ENCODE measurements around the gene FANCD2.

The FANCD2 gene

GRCh38 chr3:10026084-10026890 lies at the start of gene FANCD2:
TSS of gene FANCD2 (plus strand) at chr3:10026437. CDS start at chr3:10028658, 2,221 bp downstream.
- H3K4me3 Mint-ChIP-seq = peak within 1 kb of the TSS; percentile 98
- CTCF ChIA-PET = interaction anchor here (0.8 to 1.0 kb wide), 2 partner anchors 10 to 96 kb away, joined by 3 to 5 read pairs; no protein-coding TSS in a partner anchor
- peaks cover 31% of the 10 kb centered on the region for H3K4me1 Mint-ChIP-seq
- H3K27me3 Mint-ChIP-seq = no peaks in the 10 kb centered on the region
- no peaks in the 10 kb centered on the region for H3K9me3 Mint-ChIP-seq
- H3K27ac Mint-ChIP-seq = peak within 1 kb of the TSS; percentile 97
- DNase-seq = peak; percentile 93
- peaks cover 31% of the 10 kb centered on the region for H3K36me3 Mint-ChIP-seq

GRCh38 chr3:9976721-9977709 lies 49.2 kb upstream of the FANCD2 start:
- CTCF ChIA-PET = interaction anchor here (1.2 to 1.8 kb wide), 4 partner anchors 11 to 44 kb away, joined by 4 to 5 read pairs (median 4); partner anchors contain the start of genes CRELD1 and PRRT3
- peak overlapping the region; percentile 2 for H3K27ac Mint-ChIP-seq
- H3K27me3 Mint-ChIP-seq = no peaks in the 10 kb centered on the region
- no peak overlapping the region for H3K4me3 Mint-ChIP-seq
- no peak for DNase-seq
- peaks cover 32% of the 10 kb centered on the region for H3K36me3 Mint-ChIP-seq
- H3K4me1 Mint-ChIP-seq = no peaks in the 10 kb centered on the region
- no peaks in the 10 kb centered on the region for H3K9me3 Mint-ChIP-seq

GRCh38 chr3:9978710-9979305 lies 47.4 kb upstream of the FANCD2 start:
- peaks cover 3% of the 10 kb centered on the region for H3K4me1 Mint-ChIP-seq
- no peaks in the 10 kb centered on the region for H3K27me3 Mint-ChIP-seq
- H3K4me3 Mint-ChIP-seq = no peak overlapping the region
- no peak for DNase-seq
- H3K9me3 Mint-ChIP-seq = no peaks in the 10 kb centered on the region
- CTCF ChIA-PET = no interaction called here
- H3K36me3 Mint-ChIP-seq = peaks cover 29% of the 10 kb centered on the region
- no peak overlapping the region for H3K27ac Mint-ChIP-seq

- H3K9me3 Mint-ChIP-seq = no peaks in the 10 kb centered on the region
- H3K4me3 Mint-ChIP-seq = no peak overlapping the region
- peaks cover 24% of the 10 kb centered on the region for H3K36me3 Mint-ChIP-seq
- peaks cover 7% of the 10 kb centered on the region for H3K4me1 Mint-ChIP-seq
- CTCF ChIA-PET = no interaction called here
- DNase-seq = no peak
- H3K27ac Mint-ChIP-seq = no peak overlapping the region
- H3K27me3 Mint-ChIP-seq = no peaks in the 10 kb centered on the region
Measured at GRCh38 chr3:9980251-9980650, 46.0 kb upstream of the FANCD2 start.

- CTCF ChIA-PET = interaction anchor here (0.9 kb wide), 1 partner anchor 40 kb away, joined by 3 read pairs; no protein-coding TSS in a partner anchor
- DNase-seq = no peak
- Mint-ChIP-seq H3K36me3 (peaks cover 18% of the 10 kb centered on the region), H3K27me3 (peaks cover 5% of the 10 kb centered on the region), H3K9me3 (no peaks in the 10 kb centered on the region), H3K4me3 (peak overlapping the region; percentile 93), H3K27ac (peak overlapping the region; percentile 97), H3K4me1 (peaks cover 44% of the 10 kb centered on the region)
Measured at GRCh38 chr3:9986230-9986725, 40.0 kb upstream of the FANCD2 start.

GRCh38 chr3:9994086-9994844 lies 32.0 kb upstream of the FANCD2 start:
- CTCF ChIA-PET = interaction anchor here (1.2 kb wide), 1 partner anchor 12 kb away, joined by 4 read pairs; no protein-coding TSS in a partner anchor

GRCh38 chr3:10000686-10001085 lies 25.6 kb upstream of the FANCD2 start:
- H3K36me3 Mint-ChIP-seq = peaks cover 33% of the 10 kb centered on the region
- no peaks in the 10 kb centered on the region for H3K27me3 Mint-ChIP-seq
- CTCF ChIA-PET = no interaction called here
- H3K27ac Mint-ChIP-seq = no peak overlapping the region
- H3K9me3 Mint-ChIP-seq = no peaks in the 10 kb centered on the region
- H3K4me1 Mint-ChIP-seq = no peaks in the 10 kb centered on the region
- DNase-seq = no peak
- no peak overlapping the region for H3K4me3 Mint-ChIP-seq

More at GRCh38 chr3:9994086-9994844, 32.0 kb upstream of the FANCD2 start:
- no peaks in the 10 kb centered on the region for H3K27me3 Mint-ChIP-seq
- DNase-seq = no peak
- no peak overlapping the region for H3K4me3 Mint-ChIP-seq
- H3K36me3 Mint-ChIP-seq = peaks cover 22% of the 10 kb centered on the region
- H3K27ac Mint-ChIP-seq = no peak overlapping the region
- H3K4me1 Mint-ChIP-seq = peaks cover 8% of the 10 kb centered on the region
- H3K9me3 Mint-ChIP-seq = no peaks in the 10 kb centered on the region

- H3K27ac Mint-ChIP-seq = no peak overlapping the region
- no peak overlapping the region for H3K4me3 Mint-ChIP-seq
- H3K4me1 Mint-ChIP-seq = peaks cover 20% of the 10 kb centered on the region
- H3K27me3 Mint-ChIP-seq = no peaks in the 10 kb centered on the region
- DNase-seq = no peak
- CTCF ChIA-PET = no interaction called here
- peaks cover 30% of the 10 kb centered on the region for H3K36me3 Mint-ChIP-seq
- no peaks in the 10 kb centered on the region for H3K9me3 Mint-ChIP-seq
Measured at GRCh38 chr3:10002951-10003350, 23.3 kb upstream of the FANCD2 start.

- H3K4me3 Mint-ChIP-seq = no peak overlapping the region
- DNase-seq = no peak
- H3K36me3 Mint-ChIP-seq = peaks cover 20% of the 10 kb centered on the region
- H3K9me3 Mint-ChIP-seq = no peaks in the 10 kb centered on the region
- H3K27me3 Mint-ChIP-seq = peaks cover 4% of the 10 kb centered on the region
- CTCF ChIA-PET = no interaction called here
- no peak overlapping the region for H3K27ac Mint-ChIP-seq
- peaks cover 34% of the 10 kb centered on the region for H3K4me1 Mint-ChIP-seq
Measured at GRCh38 chr3:10004506-10004905, 21.7 kb upstream of the FANCD2 start.

GRCh38 chr3:10004960-10005564 lies 21.2 kb upstream of the FANCD2 start:
- no peaks in the 10 kb centered on the region for H3K9me3 Mint-ChIP-seq

GRCh38 chr3:10006048-10006761 lies 20.0 kb upstream of the FANCD2 start:
- H3K27me3 Mint-ChIP-seq = peaks cover 14% of the 10 kb centered on the region
- no peak for DNase-seq
- CTCF ChIA-PET = no interaction called here
- H3K4me3 Mint-ChIP-seq = no peak overlapping the region
- H3K36me3 Mint-ChIP-seq = peaks cover 13% of the 10 kb centered on the region
- H3K27ac Mint-ChIP-seq = no peak overlapping the region
- H3K4me1 Mint-ChIP-seq = peaks cover 47% of the 10 kb centered on the region
- H3K9me3 Mint-ChIP-seq = no peaks in the 10 kb centered on the region

More at GRCh38 chr3:10004960-10005564, 21.2 kb upstream of the FANCD2 start:
- H3K27ac Mint-ChIP-seq = no peak overlapping the region
- peaks cover 20% of the 10 kb centered on the region for H3K36me3 Mint-ChIP-seq
- peaks cover 4% of the 10 kb centered on the region for H3K27me3 Mint-ChIP-seq
- DNase-seq = no peak
- peaks cover 37% of the 10 kb centered on the region for H3K4me1 Mint-ChIP-seq
- CTCF ChIA-PET = no interaction called here
- no peak overlapping the region for H3K4me3 Mint-ChIP-seq

GRCh38 chr3:10006762-10007090 lies 19.5 kb upstream of the FANCD2 start:
- CTCF ChIA-PET = interaction anchor here (1.4 kb wide), 1 partner anchor 14 kb away, joined by 5 read pairs; no protein-coding TSS in a partner anchor
- peaks cover 19% of the 10 kb centered on the region for H3K27me3 Mint-ChIP-seq

More at GRCh38 chr3:10006762-10007090, 19.5 kb upstream of the FANCD2 start:
- no peak overlapping the region for H3K27ac Mint-ChIP-seq
- peaks cover 48% of the 10 kb centered on the region for H3K4me1 Mint-ChIP-seq
- DNase-seq = no peak
- H3K36me3 Mint-ChIP-seq = peaks cover 9% of the 10 kb centered on the region
- no peaks in the 10 kb centered on the region for H3K9me3 Mint-ChIP-seq
- H3K4me3 Mint-ChIP-seq = no peak overlapping the region

Measured in activated naive CD4-positive, alpha-beta T cell treated with anti-CD3 and anti-CD28 coated beads, Interleukin-2, amount 10 ng/mL, durations not matched to agents 7 days and 5 days (primary cell).